ENCODE data around the gene MYO1G. TPM values are rescaled to one million over a fixed set of nuclear protein-coding genes. Genes with fewer than 3 reads are reported as not detected.
A peak's percentile ranks its signal among the peaks of the same experiment; 100 is the strongest.

MYO1G gene
- polyA plus RNA-seq, 4 donors: 1.3 to 4.1 (median 1.9) TPM

- FAIRE-seq: no peak
- H3K9me3 ChIP-seq (ENCODE audit: control insufficient read depth in 2 of 2, insufficient read depth in 1 of 2, low read depth in 1 of 2, low read length in 1 of 2): no peaks in the 10 kb centered on the region
- H3K27ac ChIP-seq (ENCODE audit: low read depth in 1 of 3, low read length in 2 of 3): peak overlapping the region in 2 of 3 donors; percentile 42 to 87
- H3K36me3 ChIP-seq (ENCODE audit: control insufficient read depth in 3 of 3, insufficient read depth in 2 of 3, low read depth in 1 of 3, low read length in 3 of 3): peaks cover 10 to 87% (median 16%) of the 10 kb centered on the region in 3 donors
- H3K27me3 ChIP-seq (ENCODE audit: control insufficient read depth in 3 of 3, insufficient read depth in 3 of 3, low read length in 3 of 3): no peaks in the 10 kb centered on the region
- H3K4me3 ChIP-seq (ENCODE audit: low read depth in 1 of 3, low read length in 3 of 3): no peak overlapping the region
- peaks cover 0 to 7% (median 4%) of the 10 kb centered on the region in 3 donors for H3K4me1 ChIP-seq (ENCODE audit: control insufficient read depth in 3 of 3, insufficient read depth in 2 of 3, low read depth in 1 of 3, low read length in 2 of 3)
- WGBS, 3 donors: 51 to 75% (median 53%) methylated on average over 8 of the region's 8 CpGs
- DNase-seq: no peak
These were observed 1.7 kb upstream of the MYO1G start for GRCh38 chr7:44980393-44981034.

- H3K36me3 ChIP-seq (ENCODE audit: control insufficient read depth in 3 of 3, insufficient read depth in 2 of 3, low read depth in 1 of 3, low read length in 3 of 3): peaks cover 10 to 88% (median 16%) of the 10 kb centered on the region in 3 donors
- peak overlapping the region in 2 of 3 donors; percentile 16 to 87 for H3K27ac ChIP-seq (ENCODE audit: low read depth in 1 of 3, low read length in 2 of 3)
- no peak overlapping the region for H3K4me3 ChIP-seq (ENCODE audit: low read depth in 1 of 3, low read length in 3 of 3)
- H3K4me1 ChIP-seq (ENCODE audit: control insufficient read depth in 3 of 3, insufficient read depth in 2 of 3, low read depth in 1 of 3, low read length in 2 of 3): peaks cover 0 to 2% (median 0%) of the 10 kb centered on the region in 3 donors
- no peak for DNase-seq
- 64 to 69% (median 68%) methylated on average over 8 of the region's 8 CpGs for WGBS, 3 donors
- no peaks in the 10 kb centered on the region for H3K27me3 ChIP-seq (ENCODE audit: control insufficient read depth in 3 of 3, insufficient read depth in 3 of 3, low read length in 3 of 3)
- no peak for FAIRE-seq
- H3K9me3 ChIP-seq (ENCODE audit: control insufficient read depth in 2 of 2, insufficient read depth in 1 of 2, low read depth in 1 of 2, low read length in 1 of 2): no peaks in the 10 kb centered on the region
These were observed 922 bp upstream of the MYO1G start for GRCh38 chr7:44979481-44980392.

GRCh38 chr7:44977959-44978335 is 868 bp downstream of the MYO1G start:
- Histone ChIP-seq H3K4me1 (ENCODE audit: control insufficient read depth in 3 of 3, insufficient read depth in 2 of 3, low read depth in 1 of 3, low read length in 2 of 3) (peaks cover 0 to 9% (median 0%) of the 10 kb centered on the region in 3 donors), H3K9me3 (ENCODE audit: control insufficient read depth in 2 of 2, insufficient read depth in 1 of 2, low read depth in 1 of 2, low read length in 1 of 2) (no peaks in the 10 kb centered on the region), H3K27ac (ENCODE audit: low read depth in 1 of 3, low read length in 2 of 3) (peak overlapping the region in 2 of 3 donors; percentile 18 to 27), H3K4me3 (ENCODE audit: low read depth in 1 of 3, low read length in 3 of 3) (peak overlapping the region in 2 of 3 donors; percentile 28 to 48), H3K27me3 (ENCODE audit: control insufficient read depth in 3 of 3, insufficient read depth in 3 of 3, low read length in 3 of 3) (no peaks in the 10 kb centered on the region), H3K36me3 (ENCODE audit: control insufficient read depth in 3 of 3, insufficient read depth in 2 of 3, low read depth in 1 of 3, low read length in 3 of 3) (peaks cover 0 to 72% (median 6%) of the 10 kb centered on the region in 3 donors)
- DNase-seq: no peak
- 40 to 44% (median 41%) methylated on average over 6 of the region's 6 CpGs for WGBS, 3 donors
- no peak for FAIRE-seq

GRCh38 chr7:44977304-44977958 is 1.4 kb downstream of the MYO1G start:
- Histone ChIP-seq H3K27ac (ENCODE audit: low read depth in 1 of 3, low read length in 2 of 3) (peak overlapping the region in 2 of 3 donors; percentile 4 to 27), H3K27me3 (ENCODE audit: control insufficient read depth in 3 of 3, insufficient read depth in 3 of 3, low read length in 3 of 3) (no peaks in the 10 kb centered on the region), H3K4me3 (ENCODE audit: low read depth in 1 of 3, low read length in 3 of 3) (peak overlapping the region in 1 of 3 donors; percentile 48), H3K9me3 (ENCODE audit: control insufficient read depth in 2 of 2, insufficient read depth in 1 of 2, low read depth in 1 of 2, low read length in 1 of 2) (no peaks in the 10 kb centered on the region), H3K4me1 (ENCODE audit: control insufficient read depth in 3 of 3, insufficient read depth in 2 of 3, low read depth in 1 of 3, low read length in 2 of 3) (peaks cover 0 to 9% (median 0%) of the 10 kb centered on the region in 3 donors), H3K36me3 (ENCODE audit: control insufficient read depth in 3 of 3, insufficient read depth in 2 of 3, low read depth in 1 of 3, low read length in 3 of 3) (peaks cover 0 to 68% (median under 1%) of the 10 kb centered on the region in 3 donors)
- FAIRE-seq: no peak
- no peak for DNase-seq
- 53 to 68% (median 54%) methylated on average over 6 to 8 of the region's 8 CpGs for WGBS, 3 donors

GRCh38 chr7:44976746-44977196 is 2.0 kb downstream of the MYO1G start:
- FAIRE-seq (no peak), DNase-seq (no peak)
- H3K4me3 ChIP-seq (ENCODE audit: low read depth in 1 of 3, low read length in 3 of 3): no peak overlapping the region
- no peaks in the 10 kb centered on the region for H3K9me3 ChIP-seq (ENCODE audit: control insufficient read depth in 2 of 2, insufficient read depth in 1 of 2, low read depth in 1 of 2, low read length in 1 of 2)
- peaks cover 0 to 63% (median 0%) of the 10 kb centered on the region in 3 donors for H3K36me3 ChIP-seq (ENCODE audit: control insufficient read depth in 3 of 3, insufficient read depth in 2 of 3, low read depth in 1 of 3, low read length in 3 of 3)
- no peak overlapping the region for H3K27ac ChIP-seq (ENCODE audit: low read depth in 1 of 3, low read length in 2 of 3)
- WGBS, 3 donors: 93 to 98% (median 95%) methylated on average over 17 of the region's 17 CpGs
- H3K27me3 ChIP-seq (ENCODE audit: control insufficient read depth in 3 of 3, insufficient read depth in 3 of 3, low read length in 3 of 3): no peaks in the 10 kb centered on the region
- H3K4me1 ChIP-seq (ENCODE audit: control insufficient read depth in 3 of 3, insufficient read depth in 2 of 3, low read depth in 1 of 3, low read length in 2 of 3): peaks cover 0 to 9% (median 0%) of the 10 kb centered on the region in 3 donors

- H3K27ac ChIP-seq (ENCODE audit: low read depth in 1 of 3, low read length in 2 of 3): no peak overlapping the region
- DNase-seq: no peak
- H3K4me1 ChIP-seq (ENCODE audit: control insufficient read depth in 3 of 3, insufficient read depth in 2 of 3, low read depth in 1 of 3, low read length in 2 of 3): peaks cover 0 to 9% (median 0%) of the 10 kb centered on the region in 3 donors
- H3K4me3 ChIP-seq (ENCODE audit: low read depth in 1 of 3, low read length in 3 of 3): no peak overlapping the region
- H3K36me3 ChIP-seq (ENCODE audit: control insufficient read depth in 3 of 3, insufficient read depth in 2 of 3, low read depth in 1 of 3, low read length in 3 of 3): peaks cover 0 to 57% (median 0%) of the 10 kb centered on the region in 3 donors
- H3K27me3 ChIP-seq (ENCODE audit: control insufficient read depth in 3 of 3, insufficient read depth in 3 of 3, low read length in 3 of 3): no peaks in the 10 kb centered on the region
- H3K9me3 ChIP-seq (ENCODE audit: control insufficient read depth in 2 of 2, insufficient read depth in 1 of 2, low read depth in 1 of 2, low read length in 1 of 2): no peaks in the 10 kb centered on the region
- no peak for FAIRE-seq
- 93 to 96% (median 95%) methylated on average over 6 of the region's 6 CpGs for WGBS, 3 donors
These were observed 2.6 kb downstream of the MYO1G start for GRCh38 chr7:44976040-44976745.

GRCh38 chr7:44975331-44976039 is 3.3 kb downstream of the MYO1G start:
- no peak overlapping the region for H3K4me3 ChIP-seq (ENCODE audit: low read depth in 1 of 3, low read length in 3 of 3)
- H3K9me3 ChIP-seq (ENCODE audit: control insufficient read depth in 2 of 2, insufficient read depth in 1 of 2, low read depth in 1 of 2, low read length in 1 of 2): no peaks in the 10 kb centered on the region
- no peaks in the 10 kb centered on the region for H3K27me3 ChIP-seq (ENCODE audit: control insufficient read depth in 3 of 3, insufficient read depth in 3 of 3, low read length in 3 of 3)
- H3K36me3 ChIP-seq (ENCODE audit: control insufficient read depth in 3 of 3, insufficient read depth in 2 of 3, low read depth in 1 of 3, low read length in 3 of 3): peaks cover 0 to 51% (median 0%) of the 10 kb centered on the region in 3 donors
- no peak for DNase-seq
- H3K4me1 ChIP-seq (ENCODE audit: control insufficient read depth in 3 of 3, insufficient read depth in 2 of 3, low read depth in 1 of 3, low read length in 2 of 3): peaks cover 0 to 9% (median 0%) of the 10 kb centered on the region in 3 donors
- FAIRE-seq: no peak
- H3K27ac ChIP-seq (ENCODE audit: low read depth in 1 of 3, low read length in 2 of 3): no peak overlapping the region
- WGBS, 3 donors: 95 to 97% (median 95%) methylated on average over 12 of the region's 12 CpGs

Data from small intestine (tissue), 7 donors.